Tibial artery (tissue), 4 donors: Measurements from ENCODE around the gene TMEM258.

Experiments
- DNase-seq, 2 donors: peaks; one replicate each; pipeline ENCODE4 v3.0.0-alpha.2; 2019
- H3K27ac ChIP-seq, 2 donors: fragments of 200-600 bp; sonication (generic) in 1 of 2; 1 replicate in 1 of 2; 2 replicates in 1 of 2; pipeline ENCODE4 v1.5.1; 2018 to 2019; ENCODE audit warnings: mild to moderate bottlenecking in 1 of 2
- H3K27me3 ChIP-seq, 2 donors: fragments of 200-600 bp; sonication (generic) in 1 of 2; one replicate each; pipeline versions ENCODE4 v1.5.1 to v1.6.0; 2016 to 2019
- H3K36me3 ChIP-seq, 3 donors: fragments of 200-600 bp; sonication (generic) in 2 of 3; one replicate each; pipeline ENCODE4 v1.5.1; 2016 to 2019; ENCODE audit warnings: mild to moderate bottlenecking in 2 of 3
- H3K4me1 ChIP-seq, 4 donors: fragments of 200-600 bp; sonication (generic) in 2 of 4; 1 replicate in 3 of 4; 2 replicates in 1 of 4; pipeline ENCODE4 v1.5.1; 2016 to 2019
- H3K4me3 ChIP-seq, 2 donors: fragments of 200-600 bp; sonication (generic) in 1 of 2; 1 replicate in 1 of 2; 2 replicates in 1 of 2; pipeline ENCODE4 v1.5.1; 2018 to 2019; ENCODE audit warnings: mild to moderate bottlenecking in 2 of 2
- H3K9me3 ChIP-seq, 3 donors: fragments of 200-600 bp; sonication (generic) in 1 of 3; one replicate each; pipeline ENCODE4 v1.5.1; 2016 to 2019
- CTCF ChIP-seq, 2 experiments: fragments of 200-600 bp in 1 of 2; fragments of 450-650 bp in 1 of 2; IDR thresholded peaks; one replicate each; pipeline ENCODE4 v1.5.1; 2017 to 2019; ENCODE audit warnings: antibody characterized with exemption in 2 of 2, mild to moderate bottlenecking in 1 of 2, moderate library complexity in 1 of 2
- intact Hi-C: fragments of 100-400 bp; cut with DNase I; formaldehyde crosslinking; loops from one replicate; pipeline ENCODE4 v1.15.0; 2023; ENCODE audit warnings: low total_unique reads

Gene TMEM258

GRCh38 chr11:61746442-61747191 is 45.8 kb downstream of the TMEM258 start:
- Histone ChIP-seq H3K27ac (no peak overlapping the region), H3K36me3 (peaks cover 0 to 29% (median 7%) of the 10 kb centered on the region in 3 donors), H3K9me3 (no peaks in the 10 kb centered on the region), H3K27me3 (peaks cover 0 to 23% of the 10 kb centered on the region in 2 donors), H3K4me1 (peaks cover 0 to 5% (median 0%) of the 10 kb centered on the region in 4 donors), H3K4me3 (no peak overlapping the region)
- TF ChIP-seq CTCF (IDR thresholded peaks at IDR 0.05), result no peak
- intact Hi-C loops, result no loop called here
- DNase-seq, result no peak

- no peak for DNase-seq
- intact Hi-C loops, result no loop called here
- H3K36me3 ChIP-seq, result peaks cover 0 to 34% (median 7%) of the 10 kb centered on the region in 3 donors
These were observed 46.5 kb downstream of the TMEM258 start for GRCh38 chr11:61745781-61746441.

GRCh38 chr11:61744609-61745156 is 47.7 kb downstream of the TMEM258 start:
- Histone ChIP-seq H3K27me3 (peaks cover 0 to 6% of the 10 kb centered on the region in 2 donors), H3K36me3 (peaks cover 0 to 46% (median 7%) of the 10 kb centered on the region in 3 donors), H3K27ac (no peak overlapping the region), H3K4me1 (peaks cover 0 to 5% (median 0%) of the 10 kb centered on the region in 4 donors), H3K9me3 (no peaks in the 10 kb centered on the region), H3K4me3 (no peak overlapping the region)
- intact Hi-C loops, result no loop called here
- no peak for DNase-seq
- TF ChIP-seq CTCF (IDR thresholded peaks at IDR 0.05), result no peak

More at GRCh38 chr11:61745781-61746441, 46.5 kb downstream of the TMEM258 start:
- H3K9me3 ChIP-seq, result no peaks in the 10 kb centered on the region
- H3K4me1 ChIP-seq, result peaks cover 0 to 5% (median 0%) of the 10 kb centered on the region in 4 donors
- H3K4me3 ChIP-seq, result no peak overlapping the region
- no peak overlapping the region for H3K27ac ChIP-seq
- no peak for TF ChIP-seq CTCF (IDR thresholded peaks at IDR 0.05)
- H3K27me3 ChIP-seq, result peaks cover 0 to 18% of the 10 kb centered on the region in 2 donors

- Histone ChIP-seq H3K27ac (no peak overlapping the region), H3K9me3 (no peaks in the 10 kb centered on the region), H3K4me1 (peaks cover 0 to 5% (median 0%) of the 10 kb centered on the region in 4 donors), H3K27me3 (peaks cover 0 to 3% of the 10 kb centered on the region in 2 donors), H3K4me3 (no peak overlapping the region), H3K36me3 (peaks cover 0 to 51% (median 7%) of the 10 kb centered on the region in 3 donors)
- intact Hi-C loops, result no loop called here
- TF ChIP-seq CTCF (IDR thresholded peaks at IDR 0.05), result no peak
- DNase-seq, result no peak
These were observed 48.2 kb downstream of the TMEM258 start for GRCh38 chr11:61744181-61744580.

- Histone ChIP-seq H3K36me3 (peaks cover 0 to 56% (median 7%) of the 10 kb centered on the region in 3 donors), H3K9me3 (no peaks in the 10 kb centered on the region), H3K4me3 (no peak overlapping the region), H3K27me3 (peaks cover 0 to 3% of the 10 kb centered on the region in 2 donors), H3K27ac (no peak overlapping the region), H3K4me1 (peaks cover 0 to 5% (median 0%) of the 10 kb centered on the region in 4 donors)
- no peak for DNase-seq
- intact Hi-C loops, result no loop called here
- no peak for TF ChIP-seq CTCF (IDR thresholded peaks at IDR 0.05)
These were observed 48.8 kb downstream of the TMEM258 start for GRCh38 chr11:61743486-61744095.
